ENCODE measurements around the gene UBQLN3.

The UBQLN3 gene

DNA sequence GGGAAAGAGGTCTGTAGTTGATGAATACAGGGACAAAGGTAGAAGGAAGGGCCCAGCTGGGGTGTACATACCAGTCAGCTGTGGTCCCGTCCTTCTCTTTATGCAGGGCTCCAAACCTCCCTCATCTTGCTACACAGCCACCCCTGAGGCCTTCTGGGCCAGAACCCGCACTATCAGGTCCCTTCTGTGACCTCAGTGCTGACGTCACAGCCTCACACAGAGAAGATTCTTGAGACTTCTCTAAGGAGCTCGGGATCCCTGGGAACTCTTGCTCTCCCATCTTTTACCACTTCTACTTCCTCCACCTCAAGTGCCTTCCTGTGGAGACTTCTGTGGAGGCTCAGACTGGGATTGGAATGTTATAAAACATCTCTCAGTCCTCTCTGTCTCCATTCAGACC lies at the start of gene UBQLN3:
UBQLN3 (minus strand) TSS at position 155 of the 400 bp plus-strand sequence. CDS start 399 bp downstream, outside the sequence.
- no peak for DNase-seq (ENCODE audit: low read depth)
- H3K4me3 ChIP-seq (ENCODE audit: low read depth, low read length) = no peak within 1 kb of the TSS
- TF ChIP-seq, protein P1, sequence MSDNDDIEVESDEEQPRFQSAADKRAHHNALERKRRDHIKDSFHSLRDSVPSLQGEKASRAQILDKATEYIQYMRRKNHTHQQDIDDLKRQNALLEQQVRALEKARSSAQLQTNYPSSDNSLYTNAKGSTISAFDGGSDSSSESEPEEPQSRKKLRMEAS (IDR thresholded peaks at IDR 0.05; ENCODE audit: low read depth, low read length) = no peak
- TF ChIP-seq CTCF (IDR thresholded peaks at IDR 0.05; ENCODE audit: low read depth, low read length) (no peak), POLR2A (IDR thresholded peaks at IDR 0.05; ENCODE audit: extremely low read depth, insufficient read length) (no peak), MYC (IDR thresholded peaks at IDR 0.05; ENCODE audit: low read depth, low read length) (no peak)

DNA sequence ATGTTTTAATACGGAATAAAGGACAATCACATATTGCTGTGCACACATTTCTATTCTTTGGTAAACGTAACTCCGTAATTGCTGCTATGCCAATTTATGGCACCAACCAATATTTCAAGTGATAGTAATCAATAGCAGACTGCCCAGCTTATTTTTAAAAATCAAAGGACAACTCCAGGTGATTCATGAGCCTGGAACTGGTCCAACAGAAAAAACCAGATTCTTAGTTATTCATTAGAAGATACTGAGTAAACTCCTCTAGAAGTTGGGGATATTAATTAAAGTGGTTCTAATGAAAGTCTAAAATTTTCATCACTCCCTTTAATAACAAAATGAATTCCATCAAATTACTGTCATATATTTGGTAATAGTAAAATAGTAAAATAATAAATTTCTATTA lies 48.0 kb upstream of the UBQLN3 start:
- TF ChIP-seq POLR2A (IDR thresholded peaks at IDR 0.05; ENCODE audit: extremely low read depth, insufficient read length) (no peak), CTCF (IDR thresholded peaks at IDR 0.05; ENCODE audit: low read depth, low read length) (no peak), MYC (IDR thresholded peaks at IDR 0.05; ENCODE audit: low read depth, low read length) (no peak)
- TF ChIP-seq, protein P1 (IDR thresholded peaks at IDR 0.05; ENCODE audit: low read depth, low read length) = no peak
- no peak overlapping the region for H3K4me3 ChIP-seq (ENCODE audit: low read depth, low read length)
- DNase-seq (ENCODE audit: low read depth) = no peak

DNA sequence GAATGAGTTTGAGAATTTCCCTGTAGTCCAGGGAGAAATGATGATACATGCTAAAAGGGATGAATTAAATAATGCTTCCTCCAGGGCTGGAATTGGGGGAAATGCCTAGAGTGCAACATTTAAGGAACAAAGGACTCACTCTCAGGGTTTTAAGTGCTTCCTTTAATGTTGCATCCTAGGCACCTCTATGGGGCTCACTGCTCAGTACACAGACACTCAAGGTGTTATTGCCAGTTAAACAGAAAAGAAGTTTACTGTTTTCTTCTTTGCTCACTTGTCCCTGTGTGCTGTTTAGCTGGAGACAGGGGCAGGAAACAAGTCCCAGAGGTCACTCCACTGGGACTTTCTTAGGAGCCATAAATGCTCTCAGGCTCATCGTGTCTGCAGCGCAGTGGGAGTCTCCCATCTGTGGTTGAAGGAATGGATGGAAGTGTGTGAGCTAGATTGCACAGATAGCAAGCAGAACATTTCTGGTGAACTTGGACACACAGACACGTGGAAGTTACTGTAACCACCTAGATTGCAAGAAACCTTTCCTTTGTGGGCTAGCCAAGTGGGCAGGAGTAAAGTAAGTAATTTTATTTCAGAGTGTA lies 46.9 kb upstream of the UBQLN3 start:
- H3K4me3 ChIP-seq (ENCODE audit: low read depth, low read length) = no peak overlapping the region
- no peak for TF ChIP-seq POLR2A (IDR thresholded peaks at IDR 0.05; ENCODE audit: extremely low read depth, insufficient read length)
- TF ChIP-seq, protein P1 (IDR thresholded peaks at IDR 0.05; ENCODE audit: low read depth, low read length) = no peak
- TF ChIP-seq CTCF (IDR thresholded peaks at IDR 0.05; ENCODE audit: low read depth, low read length) = no peak
- no peak for TF ChIP-seq MYC (IDR thresholded peaks at IDR 0.05; ENCODE audit: low read depth, low read length)
- DNase-seq (ENCODE audit: low read depth) = no peak

DNA sequence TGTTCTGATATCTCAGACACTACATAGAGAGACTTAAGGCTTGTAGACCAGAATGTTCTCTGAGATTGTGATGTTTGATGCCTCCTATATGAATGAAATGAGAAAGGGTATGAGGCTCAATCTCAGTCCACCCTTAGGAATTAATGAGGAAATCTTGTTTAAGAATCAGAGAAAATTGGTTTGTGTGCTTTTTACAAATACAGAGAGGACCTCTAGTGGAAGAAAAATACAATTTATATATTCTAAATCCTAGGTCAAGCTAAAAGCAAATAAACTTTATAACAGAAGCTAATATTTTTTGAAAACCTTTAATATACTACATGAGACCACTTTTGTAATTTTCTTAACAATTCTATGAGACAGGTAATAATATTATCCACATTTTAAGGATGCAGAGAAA lies 43.6 kb upstream of the UBQLN3 start:
- TF ChIP-seq CTCF (IDR thresholded peaks at IDR 0.05; ENCODE audit: low read depth, low read length) = no peak
- TF ChIP-seq, protein P1 (IDR thresholded peaks at IDR 0.05; ENCODE audit: low read depth, low read length) = no peak
- TF ChIP-seq MYC (IDR thresholded peaks at IDR 0.05; ENCODE audit: low read depth, low read length) = no peak
- no peak for TF ChIP-seq POLR2A (IDR thresholded peaks at IDR 0.05; ENCODE audit: extremely low read depth, insufficient read length)
- H3K4me3 ChIP-seq (ENCODE audit: low read depth, low read length) = no peak overlapping the region
- DNase-seq (ENCODE audit: low read depth) = no peak

DNA sequence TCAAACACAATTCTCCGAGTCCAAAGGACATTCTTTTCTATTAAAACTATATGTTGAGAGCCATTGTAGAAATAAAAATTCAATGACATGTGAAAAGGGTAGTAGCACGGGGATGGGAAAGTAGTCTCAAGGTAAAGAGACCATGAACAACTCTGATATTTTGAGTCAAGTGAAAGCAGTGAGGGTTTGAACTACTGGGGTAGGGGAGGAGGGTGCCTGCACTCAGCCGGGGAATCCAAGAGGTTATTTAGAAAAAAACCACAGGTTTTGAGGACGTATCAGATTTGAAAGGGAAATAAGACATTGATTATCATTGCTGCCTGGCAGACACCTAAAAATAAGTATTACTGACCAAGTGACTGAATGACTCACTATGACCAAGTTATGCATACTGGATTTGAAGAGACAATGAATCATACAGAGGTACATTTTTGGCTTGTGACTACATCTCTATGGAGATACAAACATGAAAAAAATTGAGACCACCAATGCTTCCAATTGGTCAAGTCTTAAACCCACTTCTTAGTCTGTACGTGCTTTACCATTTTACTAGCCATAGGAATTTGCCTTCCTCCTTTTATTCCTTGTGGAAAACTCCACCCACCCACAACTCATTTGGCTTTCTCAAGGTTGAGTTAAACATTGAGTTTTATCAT lies 40.8 kb upstream of the UBQLN3 start:
- no peak overlapping the region for H3K4me3 ChIP-seq (ENCODE audit: low read depth, low read length)
- TF ChIP-seq, protein P1 (IDR thresholded peaks at IDR 0.05; ENCODE audit: low read depth, low read length) = no peak
- TF ChIP-seq CTCF (IDR thresholded peaks at IDR 0.05; ENCODE audit: low read depth, low read length) (no peak), MYC (IDR thresholded peaks at IDR 0.05; ENCODE audit: low read depth, low read length) (no peak), POLR2A (IDR thresholded peaks at IDR 0.05; ENCODE audit: extremely low read depth, insufficient read length) (no peak)
- no peak for DNase-seq (ENCODE audit: low read depth)
